Measurements from ENCODE around the gene RHBDL2. TPM values are rescaled to one million over a fixed set of nuclear protein-coding genes. Genes with fewer than 3 reads are reported as not detected.

The RHBDL2 gene, protein sequence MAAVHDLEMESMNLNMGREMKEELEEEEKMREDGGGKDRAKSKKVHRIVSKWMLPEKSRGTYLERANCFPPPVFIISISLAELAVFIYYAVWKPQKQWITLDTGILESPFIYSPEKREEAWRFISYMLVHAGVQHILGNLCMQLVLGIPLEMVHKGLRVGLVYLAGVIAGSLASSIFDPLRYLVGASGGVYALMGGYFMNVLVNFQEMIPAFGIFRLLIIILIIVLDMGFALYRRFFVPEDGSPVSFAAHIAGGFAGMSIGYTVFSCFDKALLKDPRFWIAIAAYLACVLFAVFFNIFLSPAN
- total RNA-seq (2022; extraction: Qiagen RNA extraction) = 2.5 to 2.7 TPM (median 2.5 TPM) in 5 replicates

DNA sequence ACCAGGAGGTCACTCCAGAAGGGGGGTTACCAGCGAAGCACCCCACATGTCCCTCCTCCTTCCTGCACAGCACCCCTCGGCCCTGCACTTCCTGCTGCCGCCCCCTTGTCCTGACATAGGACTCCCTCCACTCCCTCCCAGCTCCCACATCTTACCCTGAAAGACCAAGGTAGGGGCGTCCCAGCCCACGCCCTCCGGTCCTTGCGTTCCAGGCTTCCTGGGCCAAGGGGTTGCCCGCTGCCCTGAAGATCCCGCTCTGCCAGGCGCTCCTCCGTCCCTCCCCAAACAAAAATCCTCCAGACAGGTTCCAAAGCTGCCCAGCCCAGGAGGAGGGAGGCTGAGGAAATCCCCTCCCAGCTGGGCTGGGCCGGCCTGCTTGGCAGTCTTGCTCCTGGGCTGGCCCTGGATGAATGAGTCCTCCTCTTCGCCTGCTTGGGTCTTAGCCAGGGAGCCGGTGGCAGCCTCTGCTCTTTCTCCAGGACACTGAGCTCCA is at the start of gene RHBDL2:
Gene RHBDL2 (minus strand): TSS at position 304 of the 493 bp plus-strand sequence. CDS start 22,618 bp downstream, outside the sequence.

DNA sequence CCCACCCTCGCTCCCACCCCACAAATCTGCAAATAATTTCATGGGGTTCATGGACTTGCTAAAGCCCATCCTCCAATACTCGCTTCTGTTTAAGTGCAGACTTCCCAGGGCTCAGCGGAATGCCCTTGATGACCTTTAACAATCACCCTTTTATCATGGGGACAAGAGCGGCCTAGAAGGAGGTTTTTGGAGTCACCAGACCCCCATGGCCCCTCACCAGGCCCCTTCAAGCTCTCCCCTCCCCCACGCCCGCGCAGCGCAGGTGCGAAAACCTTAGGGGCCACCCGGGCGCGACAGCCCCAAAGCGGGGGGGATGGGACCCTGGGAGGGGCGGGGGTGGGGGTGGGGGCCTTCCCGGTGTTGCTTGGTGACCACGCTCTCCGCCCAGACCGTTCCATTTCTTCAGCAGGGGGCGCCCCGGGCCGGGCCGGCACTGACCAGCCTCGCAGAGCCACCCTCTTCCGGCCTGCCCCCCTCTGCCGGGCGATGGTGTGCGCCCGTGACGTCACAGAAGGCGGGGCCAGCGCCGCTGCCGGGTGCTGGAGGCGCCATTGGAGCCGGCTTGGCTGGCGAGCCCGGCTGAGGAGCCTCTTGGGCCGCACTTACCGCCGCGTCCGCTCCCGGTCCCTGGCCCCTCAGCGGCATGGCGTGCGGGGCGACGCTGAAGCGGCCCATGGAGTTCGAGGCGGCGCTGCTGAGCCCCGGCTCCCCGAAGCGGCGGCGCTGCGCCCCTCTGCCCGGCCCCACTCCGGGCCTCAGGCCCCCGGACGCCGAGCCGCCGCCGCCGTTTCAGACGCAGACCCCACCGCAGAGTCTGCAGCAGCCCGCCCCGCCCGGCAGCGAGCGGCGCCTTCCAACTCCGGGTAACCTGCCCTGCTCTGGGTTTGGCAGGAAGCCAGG is 49.4 kb upstream of the RHBDL2 start, which contains the start of gene AKIRIN1:
Gene AKIRIN1 (plus strand): TSS at position 539 of the 900 bp plus-strand sequence. CDS start 105 bp downstream, at position 644.

DNA sequence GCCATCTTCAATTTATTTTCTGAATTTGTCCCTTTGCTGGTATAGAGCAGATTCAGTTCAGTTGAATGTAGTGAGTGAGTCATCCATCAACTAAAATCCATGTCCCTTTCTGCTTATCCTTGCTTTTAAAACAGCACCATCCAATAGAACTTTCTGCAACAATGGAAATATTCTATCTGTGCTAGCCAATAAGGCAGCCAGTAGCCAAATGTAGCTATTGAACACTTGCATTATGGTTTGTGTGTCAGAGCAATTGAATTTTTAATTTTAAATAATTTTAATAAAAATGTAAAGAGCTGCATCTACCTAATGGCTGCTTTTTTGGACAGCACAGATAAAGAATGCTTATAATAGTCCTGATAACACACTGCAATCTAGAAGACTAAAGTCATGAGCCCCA is 60.1 kb downstream of the RHBDL2 start, which contains the start of gene GJA9:
Gene GJA9 (minus strand): TSS at position 101 of the 400 bp plus-strand sequence. CDS start 5,489 bp downstream, outside the sequence.

DNA sequence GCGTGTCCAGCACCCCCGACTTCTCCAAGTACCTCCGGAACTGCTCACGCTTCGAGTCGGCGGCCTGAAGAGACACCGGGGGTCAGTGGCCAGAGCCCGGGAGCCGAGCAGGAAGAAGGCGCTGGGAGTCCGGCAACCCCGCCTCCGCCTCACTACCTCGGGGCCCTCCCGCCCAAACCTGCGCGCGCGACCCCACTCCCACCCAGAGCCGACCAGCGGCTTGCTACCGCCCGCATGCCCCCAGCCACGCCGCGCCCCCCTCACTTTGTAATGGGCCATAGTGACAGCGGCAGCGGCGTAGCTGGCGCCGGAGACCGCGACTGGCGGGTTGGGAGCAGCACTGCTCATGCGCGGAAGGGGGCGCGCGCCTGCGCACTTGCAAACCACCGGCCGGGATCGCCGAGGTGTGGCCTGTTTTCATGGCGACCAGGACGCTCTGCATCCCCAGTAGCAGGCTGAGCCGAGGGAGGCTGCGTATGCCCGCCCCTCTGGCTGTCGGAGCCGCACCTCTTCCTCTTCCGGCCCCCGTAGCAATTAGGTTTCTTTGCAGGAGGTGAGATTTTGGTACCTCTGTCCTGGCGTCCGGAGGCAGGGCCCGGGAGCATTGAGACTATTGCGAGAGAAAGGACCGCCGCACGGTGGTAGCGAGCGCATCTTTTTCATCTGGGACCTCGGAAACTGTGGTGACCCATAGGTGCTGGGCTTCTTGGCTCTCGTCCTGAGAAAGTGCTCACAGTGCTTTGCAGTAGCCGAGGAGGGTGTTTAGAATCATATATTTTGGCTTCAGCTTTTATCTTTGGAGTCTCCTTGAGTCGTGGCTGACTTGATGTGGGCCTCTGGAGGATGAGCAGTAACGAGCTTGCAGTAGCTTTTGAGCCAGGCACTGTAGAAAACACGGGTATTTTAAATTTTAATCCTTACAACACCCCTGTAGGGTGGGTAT is 68.3 kb downstream of the RHBDL2 start, which contains the start of gene MYCBP:
Gene MYCBP (minus strand): TSS at position 322 of the 943 bp plus-strand sequence. CDS start 43 bp downstream, at position 279.

DNA sequence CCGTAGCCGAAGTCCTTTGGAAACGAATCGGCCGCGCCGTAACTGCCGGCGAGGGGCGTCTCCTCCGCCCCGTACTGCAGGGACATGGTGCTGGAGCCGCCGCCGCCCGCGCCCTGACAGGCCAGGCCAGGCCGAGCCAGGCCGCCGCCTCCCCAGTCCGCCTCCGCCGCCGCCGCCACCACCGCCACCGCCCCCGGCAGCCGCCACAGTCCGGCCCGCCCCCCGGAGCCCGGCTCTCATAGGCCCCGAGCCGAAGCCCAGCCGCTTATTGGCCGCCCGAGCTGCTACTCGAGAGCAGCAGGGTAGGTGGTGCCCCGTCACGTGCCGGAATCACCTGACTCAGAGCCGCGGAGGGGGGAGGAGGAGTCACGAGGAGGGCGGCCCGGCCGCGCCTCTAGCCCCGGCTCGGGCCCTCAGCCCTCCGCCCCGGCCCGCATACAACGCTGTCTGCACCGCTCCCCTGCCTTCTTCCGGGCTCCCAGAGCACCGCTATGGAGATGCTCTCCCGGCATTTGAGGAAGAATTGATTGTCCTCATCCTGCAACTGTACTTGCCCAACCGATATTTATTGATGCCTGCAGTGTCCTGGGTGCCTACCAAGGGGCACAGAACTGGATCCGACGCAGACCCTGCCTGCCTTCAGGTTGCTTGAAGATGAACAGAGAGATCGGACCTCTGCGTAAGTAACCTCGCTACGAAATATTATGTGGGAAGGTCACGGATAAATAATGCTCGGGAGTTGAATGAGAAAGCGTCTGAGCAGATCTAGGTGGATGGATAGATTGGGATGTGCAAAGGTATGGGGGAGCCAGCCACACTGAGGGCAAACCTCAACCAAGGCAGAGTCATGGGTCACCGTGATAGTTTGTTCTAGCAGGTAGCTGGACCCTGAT is 81.8 kb downstream of the RHBDL2 start, which contains the start of gene RRAGC:
Gene RRAGC (minus strand): TSS at position 212 of the 893 bp plus-strand sequence. CDS start 126 bp downstream, at position 86.

Other genes starting within 250 kb of the RHBDL2 start
- gene RRAGC, start 82.1 kb downstream of the RHBDL2 start, total RNA-seq (2022; extraction: Qiagen RNA extraction) = 25.2 to 30.9 TPM (median 27.0 TPM) in 5 replicates
- gene MYCBP, start 68.5 kb downstream of the RHBDL2 start, total RNA-seq (2022; extraction: Qiagen RNA extraction) = 17.8 to 23.2 TPM (median 20.7 TPM) in 5 replicates
- not detected in 5 replicates for gene GJA9, start 60.2 kb downstream of the RHBDL2 start, total RNA-seq (2022; extraction: Qiagen RNA extraction)
- 41.1 to 45.3 TPM (median 43.1 TPM) in 5 replicates for gene AKIRIN1, start 49.4 kb upstream of the RHBDL2 start, total RNA-seq (2022; extraction: Qiagen RNA extraction)
- 392 to 553 TPM (median 430 TPM) in 5 replicates for gene NDUFS5, start 84.5 kb upstream of the RHBDL2 start, total RNA-seq (2022; extraction: Qiagen RNA extraction)